Non-pigmented ciliary epithelial cell (primary cell): Measurements from ENCODE around the gene EN1.

Experiments used
- DNase-seq: peaks from one replicate; pipeline ENCODE4 v3.0.0-alpha.2; 2010; ENCODE audit warnings: low read depth

The EN1 gene

DNA sequence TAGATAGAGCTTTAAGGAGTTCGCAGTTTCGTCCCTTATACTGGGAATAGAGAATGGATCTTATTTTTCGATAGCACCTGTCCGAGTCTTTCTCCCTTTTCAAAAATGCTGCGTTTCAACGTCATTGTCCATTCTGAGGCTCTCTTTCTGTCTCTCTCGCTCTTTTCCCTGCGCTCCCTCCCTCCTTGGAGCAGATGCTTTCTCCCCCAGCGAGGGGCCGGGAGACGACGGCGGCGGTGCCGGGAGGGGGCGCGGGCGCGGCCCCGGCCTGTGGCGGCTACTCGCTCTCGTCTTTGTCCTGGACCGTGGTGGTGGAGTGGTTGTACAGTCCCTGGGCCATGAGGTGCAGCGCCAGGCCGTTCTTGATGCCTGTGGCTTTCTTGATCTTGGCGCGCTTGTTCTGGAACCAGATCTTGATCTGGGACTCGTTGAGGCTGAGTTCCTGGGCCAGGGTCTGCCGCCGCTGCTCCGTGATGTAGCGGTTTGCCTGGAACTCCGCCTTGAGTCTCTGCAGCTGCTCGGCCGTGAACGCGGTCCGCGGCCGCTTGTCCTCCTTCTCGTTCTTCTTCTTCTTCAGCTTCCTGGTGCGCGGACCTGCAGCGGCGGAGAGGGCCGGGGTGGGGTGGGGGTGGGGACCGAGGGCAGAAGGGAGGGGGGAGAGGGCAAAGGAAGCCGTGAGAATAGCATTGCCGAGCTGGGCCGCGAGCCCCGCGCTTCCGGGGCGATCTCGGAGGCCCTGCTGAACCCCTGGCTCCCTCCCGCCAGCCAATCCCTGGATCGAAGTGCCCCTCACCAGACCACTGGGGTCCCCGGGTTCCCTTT is 4.6 kb downstream of the EN1 start:
- DNase-seq, result no peak

DNA sequence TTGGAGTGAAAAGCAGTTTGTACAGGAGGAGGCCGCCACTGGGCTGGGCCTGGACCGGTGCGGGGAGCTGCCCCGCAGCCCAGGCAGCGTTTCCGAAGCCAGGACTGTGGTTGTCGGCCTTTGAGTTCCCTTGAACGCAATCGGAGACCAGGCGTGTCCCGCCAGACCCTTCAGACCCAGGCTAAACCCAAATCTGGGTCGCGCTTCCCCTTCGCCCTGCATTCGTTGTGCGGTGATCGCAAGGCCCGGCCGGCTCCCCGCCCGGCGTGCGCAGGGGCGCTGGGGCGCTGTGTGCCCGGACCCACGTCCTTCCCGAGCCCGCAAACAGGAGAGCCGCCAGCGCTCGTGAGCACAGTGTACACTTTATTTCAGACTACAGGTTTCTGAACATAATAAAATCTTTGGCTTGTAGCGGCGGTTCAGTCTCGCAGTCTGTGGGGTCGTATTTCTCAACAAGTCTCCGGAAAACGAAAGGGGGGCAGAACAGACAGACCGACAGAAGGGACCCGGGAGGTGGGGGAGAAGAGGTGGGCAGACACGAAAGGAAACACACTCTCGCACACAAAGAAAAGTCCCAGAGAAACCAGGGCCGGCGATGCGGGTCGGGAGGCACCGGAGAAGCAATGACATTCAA is 5.5 kb downstream of the EN1 start:
- no peak for DNase-seq

DNA sequence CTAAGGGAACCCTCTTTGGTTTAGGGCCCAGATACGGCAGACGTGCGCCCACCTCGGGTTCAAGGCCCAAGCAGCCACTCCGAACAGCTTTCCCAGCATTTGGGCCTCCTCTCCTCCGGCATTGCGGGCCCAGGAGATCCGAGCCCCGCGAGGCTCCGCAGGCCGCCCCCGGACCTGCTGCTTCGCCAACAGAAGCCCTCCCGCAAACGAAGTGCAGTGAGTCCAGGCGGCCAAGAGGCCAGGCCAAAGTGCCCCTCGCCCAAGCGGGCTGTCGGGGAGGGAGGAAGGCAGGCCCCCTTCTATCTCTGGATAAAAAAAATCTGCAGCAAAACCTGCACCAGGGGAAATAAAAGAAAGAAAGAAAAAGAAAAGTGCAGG is 6.0 kb downstream of the EN1 start:
- DNase-seq, result no peak

DNA sequence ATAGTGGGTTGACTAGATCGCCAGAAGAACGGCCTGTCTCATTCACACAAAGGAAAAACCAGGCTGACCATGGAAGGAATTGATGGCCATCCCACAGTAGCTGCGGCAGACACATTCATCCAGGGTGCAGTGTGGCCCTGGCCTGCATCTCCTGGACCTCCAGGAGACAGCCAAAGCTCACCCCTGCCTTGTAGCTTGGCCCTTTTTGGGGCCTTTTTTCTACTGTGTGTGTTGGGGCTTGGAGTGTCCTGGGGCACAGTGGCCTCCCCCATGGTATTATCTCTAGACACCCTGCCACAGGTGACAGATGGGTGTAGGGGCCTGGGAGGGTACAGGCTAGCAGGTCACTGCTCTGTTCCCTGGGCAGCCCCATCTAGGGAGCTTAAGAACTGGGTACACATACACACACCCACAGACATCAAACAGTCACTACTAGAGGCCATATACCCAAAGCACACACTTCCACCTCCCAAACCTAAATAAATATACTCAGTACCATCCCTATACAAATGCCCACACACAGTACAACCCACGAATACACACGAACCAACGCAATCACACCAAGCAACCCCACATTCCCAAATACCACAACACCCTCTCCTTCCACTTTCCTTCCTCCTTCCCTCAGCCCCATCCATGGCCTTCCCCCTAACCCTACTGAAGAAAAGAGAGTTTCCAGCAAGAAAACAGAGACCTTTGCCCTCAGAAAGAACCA is 8.6 kb downstream of the EN1 start:
- DNase-seq, result no peak

DNA sequence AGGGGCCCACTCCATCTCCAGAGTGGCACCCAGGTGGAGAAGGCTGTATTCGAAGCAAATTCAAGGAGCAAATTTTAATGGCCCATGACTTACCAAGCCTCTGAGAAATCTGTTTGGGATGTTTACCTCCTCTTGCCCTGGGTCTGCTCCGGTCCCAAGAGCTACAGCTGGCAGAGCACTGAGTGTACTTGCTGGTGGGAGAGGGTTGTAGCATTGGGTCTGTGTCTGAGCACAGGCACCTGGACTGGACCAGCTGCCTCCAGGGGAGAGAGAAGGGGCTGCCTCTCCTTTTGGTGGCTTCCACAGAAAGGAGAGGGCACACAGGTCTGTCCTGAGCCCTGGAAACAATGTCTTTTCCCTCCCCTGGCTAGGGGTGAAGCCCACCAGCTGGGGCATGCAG is 9.8 kb downstream of the EN1 start:
- DNase-seq, result no peak

DNA sequence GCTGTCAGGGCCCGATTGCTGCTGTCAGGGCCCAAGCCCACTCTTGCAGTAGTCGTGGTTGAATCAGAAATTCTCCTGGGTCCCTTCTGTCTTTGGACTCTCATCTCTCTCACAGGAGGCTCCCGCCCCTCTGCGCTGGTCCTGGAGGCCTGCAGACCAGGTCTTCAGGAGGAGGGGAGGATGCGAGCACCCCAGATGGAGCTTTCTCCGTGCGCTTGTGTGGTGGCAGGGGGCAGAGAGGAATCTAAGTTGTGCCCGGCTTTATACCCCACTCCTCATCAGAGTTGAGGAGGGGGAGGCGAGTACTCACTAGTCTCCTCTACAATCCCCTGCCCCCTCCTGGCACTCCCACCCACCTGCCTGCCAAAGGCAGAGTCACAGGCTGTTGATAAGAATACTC is 10.4 kb downstream of the EN1 start:
- DNase-seq, result no peak

DNA sequence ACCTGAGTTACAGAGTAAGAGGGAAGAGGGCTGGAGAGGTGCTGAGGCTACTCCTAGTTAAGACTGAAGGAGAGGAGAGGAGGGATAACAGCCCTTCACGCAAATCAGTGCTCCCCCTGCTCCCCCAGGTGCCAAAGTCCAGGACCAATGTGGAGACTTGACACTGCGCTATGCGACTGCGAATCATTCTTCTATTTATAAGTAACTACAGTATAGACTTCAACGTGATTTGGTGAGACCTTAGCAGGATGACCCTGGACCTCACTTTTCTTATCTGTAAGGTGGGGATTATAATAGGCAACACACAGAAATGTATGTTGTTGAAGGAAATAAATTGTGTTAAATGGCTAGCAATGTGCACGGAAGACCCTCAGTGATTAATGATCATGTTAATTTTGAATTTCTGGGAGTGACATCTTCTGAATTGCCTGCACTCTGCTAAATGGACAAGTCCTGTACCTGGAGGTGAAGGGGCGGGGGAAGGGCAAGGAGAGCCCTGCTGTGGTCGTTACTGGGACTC is 11.0 kb downstream of the EN1 start:
- no peak for DNase-seq

DNA sequence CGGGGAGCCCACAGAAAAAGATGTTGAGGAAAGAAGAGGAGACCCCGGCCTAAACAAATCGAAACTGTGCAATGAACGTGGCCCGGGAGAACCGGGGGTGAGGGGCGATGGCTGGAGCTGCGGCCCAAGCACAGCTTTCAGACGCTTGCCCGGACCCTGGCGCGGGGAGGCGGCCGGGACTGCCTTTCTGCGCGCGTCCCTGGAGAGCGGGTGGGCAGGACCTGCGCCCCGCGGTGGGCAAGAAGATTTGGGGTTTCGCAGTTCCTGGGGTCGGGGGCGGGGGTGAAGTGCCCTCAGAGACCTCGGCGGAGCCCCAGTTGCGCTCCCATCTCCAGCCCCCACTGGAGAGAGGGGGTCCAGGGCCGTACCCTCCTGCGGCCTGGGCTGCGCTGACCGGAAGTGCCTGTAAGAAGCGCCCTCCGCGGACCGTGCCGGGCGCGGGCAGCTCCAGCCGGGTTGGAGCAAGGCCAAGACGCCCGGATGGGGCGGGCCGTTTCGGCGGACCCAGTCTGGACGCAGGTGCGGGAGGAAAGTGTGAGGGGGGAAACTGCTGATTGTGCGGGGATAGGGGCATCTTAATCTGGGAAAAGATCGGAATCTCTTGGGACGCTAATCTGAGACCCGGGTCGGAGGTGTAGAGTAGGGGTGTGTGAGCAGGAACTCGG is 11.6 kb downstream of the EN1 start:
- no peak for DNase-seq

DNA sequence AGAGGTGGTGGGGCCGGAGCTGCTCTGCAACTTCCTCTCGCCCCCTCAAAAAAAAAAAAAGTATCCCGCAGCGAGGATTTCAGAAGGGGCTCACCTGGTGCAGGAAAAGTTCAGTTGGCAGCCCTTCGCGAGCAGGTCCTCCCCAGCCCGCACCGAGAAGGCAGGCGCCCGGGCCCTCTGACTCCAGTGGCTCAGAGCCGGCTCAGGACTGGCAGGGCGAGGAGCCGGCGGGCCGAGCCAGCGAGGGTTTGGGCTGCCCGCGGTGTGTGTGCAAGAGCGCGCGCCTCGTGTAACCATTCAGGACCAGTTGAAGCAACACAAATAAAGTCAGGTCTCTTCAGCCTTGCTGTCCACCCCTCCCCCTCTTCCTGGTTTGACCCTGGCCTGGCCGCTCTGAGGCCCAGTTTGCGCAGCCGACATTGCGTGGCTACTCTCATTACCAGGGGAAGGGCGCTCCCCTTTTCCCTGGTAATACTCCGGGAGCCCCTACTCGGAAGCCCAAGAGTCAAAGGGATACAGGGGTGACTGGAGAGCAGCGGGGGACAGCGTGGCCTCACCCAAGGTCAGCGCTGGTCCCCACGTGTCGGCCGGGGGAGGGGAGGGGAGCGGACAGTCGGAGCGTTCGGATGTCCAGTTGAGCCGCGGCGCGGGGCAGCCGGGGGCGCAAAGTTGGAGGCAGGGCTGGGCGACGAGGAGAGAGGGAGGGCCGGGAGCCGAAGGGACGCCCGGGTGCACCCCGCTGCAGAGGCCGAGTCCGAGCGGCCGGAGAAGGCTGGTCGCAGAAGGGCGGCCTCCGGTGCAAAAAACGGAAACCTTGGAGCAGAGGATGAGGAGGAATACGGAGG is 12.3 kb downstream of the EN1 start:
- DNase-seq, result no peak

DNA sequence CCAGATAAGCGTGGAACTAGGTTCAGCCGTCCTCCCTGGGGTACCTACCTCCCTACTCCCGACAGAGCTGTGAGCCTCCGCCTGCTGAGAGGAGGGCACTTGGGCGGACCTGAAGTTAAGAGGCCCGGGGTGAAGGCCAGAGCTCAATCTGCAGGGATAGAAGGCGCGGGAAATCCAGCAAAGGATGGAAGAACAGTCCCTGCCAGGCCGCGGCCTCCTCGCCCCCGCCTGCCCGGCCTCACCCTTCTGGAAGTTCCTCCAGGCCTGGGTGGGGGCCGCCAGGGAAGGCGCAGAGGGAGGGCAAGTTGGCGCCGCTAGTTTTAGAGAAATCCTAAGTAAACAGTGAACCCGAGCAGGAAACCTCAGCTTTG is 13.0 kb downstream of the EN1 start:
- no peak for DNase-seq

DNA sequence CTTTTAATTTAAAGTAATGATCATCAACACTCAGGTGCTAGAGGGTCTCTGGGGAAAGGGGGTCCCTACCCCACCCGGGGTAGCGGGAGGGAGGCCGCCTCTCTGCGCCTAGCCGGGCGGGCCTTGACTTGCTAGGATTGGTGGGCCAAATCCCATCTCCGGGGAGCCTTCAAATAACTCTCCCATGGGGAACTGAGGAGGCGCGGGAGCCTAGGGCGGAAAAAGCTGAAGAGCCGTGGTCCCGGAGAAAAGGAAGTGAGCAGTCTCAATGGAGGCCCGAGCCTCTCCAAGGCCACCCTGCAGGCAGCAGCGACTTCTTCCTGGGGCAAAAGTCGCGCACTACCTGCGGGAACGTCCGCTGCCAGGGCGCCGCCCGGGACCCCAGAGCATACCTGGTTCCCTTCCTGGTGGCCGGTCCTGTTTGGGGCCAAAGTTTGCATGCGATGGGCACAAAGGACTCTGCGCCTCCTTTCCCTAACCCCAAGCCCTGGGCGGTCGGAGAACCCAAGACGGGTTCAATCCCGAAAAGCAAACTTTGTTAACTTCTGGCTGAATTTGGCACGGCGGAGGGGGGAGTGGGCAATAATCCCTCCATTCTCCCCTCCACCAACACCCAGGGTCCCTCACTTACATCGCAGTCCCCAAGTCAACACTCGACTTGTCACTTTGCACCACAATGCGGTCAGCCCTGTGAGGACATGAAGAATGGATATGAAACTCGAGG is 13.6 kb downstream of the EN1 start:
- DNase-seq, result no peak

DNA sequence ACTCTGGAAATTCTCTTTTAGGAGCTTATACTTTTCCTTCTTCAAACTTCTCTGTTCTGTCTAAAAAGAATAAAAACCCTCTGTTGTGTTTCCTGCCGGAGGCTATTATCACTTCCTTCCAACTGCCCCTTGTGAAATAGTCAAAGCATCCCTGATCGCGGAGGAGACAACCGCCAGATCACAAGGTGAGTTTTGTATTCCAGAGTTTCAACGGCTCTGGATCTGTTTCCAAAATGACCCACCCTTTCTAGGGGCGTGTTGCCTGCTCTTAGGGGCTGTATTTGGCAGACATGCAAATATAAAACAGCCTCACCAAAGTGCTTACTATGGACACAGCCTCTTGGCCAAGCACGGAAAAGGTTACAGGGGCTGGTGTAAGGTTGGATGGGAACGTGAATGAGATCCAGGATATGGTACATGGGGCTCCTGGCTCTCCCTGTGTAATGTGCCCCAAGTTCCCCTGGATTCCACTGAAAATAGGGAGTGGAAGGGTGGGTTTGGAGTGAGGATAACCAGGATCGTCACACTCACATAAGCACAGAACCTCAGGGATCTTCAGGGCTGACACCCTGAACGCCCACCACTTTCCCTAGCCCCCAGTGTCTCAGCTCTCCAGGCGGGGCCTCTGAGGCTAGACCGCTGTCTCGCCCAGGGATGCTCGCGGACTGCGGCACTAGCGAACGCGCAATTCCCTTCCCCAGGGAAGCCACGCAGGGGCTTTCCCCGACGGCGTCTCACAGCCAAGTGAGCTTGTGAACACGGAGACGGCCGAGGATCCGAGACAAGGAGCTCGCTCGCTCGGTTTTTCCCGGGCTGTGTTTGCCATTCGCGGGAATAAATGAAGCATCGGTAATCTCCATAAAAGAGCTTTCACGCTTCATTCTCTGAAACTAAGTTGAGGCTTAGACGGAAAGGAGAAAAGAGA is 14.4 kb downstream of the EN1 start:
- no peak for DNase-seq

DNA sequence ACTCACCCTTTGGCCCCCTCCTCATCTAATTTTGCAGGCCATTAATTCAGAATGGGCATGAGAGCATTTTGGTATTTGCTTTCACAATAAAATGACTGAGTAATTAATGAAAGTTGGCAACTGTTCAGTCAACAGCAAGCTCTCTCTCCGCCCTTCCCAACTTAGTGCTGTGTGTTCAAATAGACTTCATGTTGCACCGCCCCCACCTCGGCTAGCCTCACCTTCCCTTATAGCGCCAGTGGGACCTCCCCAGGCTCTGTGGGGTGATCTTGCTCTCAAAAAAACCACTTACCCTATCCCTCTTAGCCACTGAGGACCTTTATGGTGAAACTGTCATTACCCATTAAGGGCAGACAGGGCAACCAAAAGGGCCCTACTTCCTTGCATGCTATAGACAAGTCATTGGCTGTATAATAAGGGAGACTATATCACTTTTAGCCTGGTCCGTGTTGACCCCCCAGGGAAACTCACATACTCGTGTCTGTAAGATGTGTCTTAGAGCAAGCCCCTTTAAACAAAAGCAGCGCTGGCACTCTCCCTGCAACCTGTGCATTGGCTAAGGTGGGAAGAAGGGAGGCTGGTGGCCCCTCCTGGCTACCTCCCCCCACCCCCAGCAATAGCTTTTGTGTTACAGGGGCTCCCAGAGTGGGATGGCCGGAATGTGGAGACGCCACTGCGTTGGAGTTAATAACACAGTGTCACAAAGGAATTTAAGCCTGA is 15.2 kb downstream of the EN1 start:
- DNase-seq, result no peak

DNA sequence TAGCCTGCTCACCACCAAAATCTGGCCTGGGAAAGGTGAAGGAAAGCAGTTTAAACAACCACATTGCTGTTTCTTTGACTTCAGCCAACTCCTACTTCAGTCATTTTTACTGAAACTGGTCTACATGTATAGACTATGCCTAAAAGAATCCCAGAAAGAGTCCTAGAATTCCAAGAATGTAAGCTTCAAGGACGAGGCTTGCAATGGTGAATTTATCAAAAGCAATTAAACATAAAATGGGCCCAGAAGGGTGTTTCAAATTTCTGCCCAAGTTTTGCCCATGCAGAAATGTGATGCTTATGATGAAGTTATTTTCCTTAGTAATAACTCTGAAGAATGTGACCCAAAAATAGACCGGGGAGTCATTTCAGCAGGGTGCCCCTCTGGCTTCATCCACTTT is 16.6 kb downstream of the EN1 start:
- DNase-seq, result no peak

DNA sequence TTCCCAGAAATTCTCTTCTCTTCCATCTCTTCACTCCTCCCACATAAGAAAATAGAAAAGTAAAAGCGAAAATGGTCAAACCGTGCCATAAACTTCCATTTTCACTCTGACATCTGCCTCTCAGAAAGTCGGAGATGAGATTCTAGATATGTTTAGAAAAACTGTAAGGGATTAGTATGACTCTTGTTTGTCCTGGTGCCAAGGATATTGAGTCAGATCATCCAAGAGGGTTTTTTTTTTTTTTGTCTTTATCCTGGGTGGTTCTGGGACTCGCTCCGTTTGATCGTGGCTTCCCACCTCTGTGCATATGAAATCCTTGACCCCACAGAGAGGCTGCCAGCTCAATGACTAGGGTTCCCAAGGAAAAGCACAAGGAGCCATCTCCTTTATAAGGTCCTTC is 17.3 kb downstream of the EN1 start:
- DNase-seq, result no peak

DNA sequence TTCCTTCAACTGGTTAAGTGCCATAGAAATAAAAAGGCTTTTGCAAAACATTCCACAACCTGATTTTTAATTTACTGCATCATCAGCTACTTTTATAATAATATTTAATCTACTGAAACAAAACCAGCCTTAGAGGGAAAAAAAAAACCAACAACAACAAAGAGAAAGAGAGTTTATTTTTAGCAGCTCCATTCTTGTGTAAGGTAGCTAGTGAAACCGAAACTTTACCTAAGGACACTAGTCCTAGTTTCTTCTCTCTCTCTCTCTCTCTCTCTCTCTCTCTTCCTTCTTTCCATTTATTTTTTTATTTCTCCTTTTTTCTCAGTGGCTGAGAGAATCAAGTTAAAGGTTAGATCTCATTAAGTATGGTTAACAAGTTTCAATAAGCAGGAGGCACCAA is 21.4 kb downstream of the EN1 start:
- DNase-seq, result no peak

DNA sequence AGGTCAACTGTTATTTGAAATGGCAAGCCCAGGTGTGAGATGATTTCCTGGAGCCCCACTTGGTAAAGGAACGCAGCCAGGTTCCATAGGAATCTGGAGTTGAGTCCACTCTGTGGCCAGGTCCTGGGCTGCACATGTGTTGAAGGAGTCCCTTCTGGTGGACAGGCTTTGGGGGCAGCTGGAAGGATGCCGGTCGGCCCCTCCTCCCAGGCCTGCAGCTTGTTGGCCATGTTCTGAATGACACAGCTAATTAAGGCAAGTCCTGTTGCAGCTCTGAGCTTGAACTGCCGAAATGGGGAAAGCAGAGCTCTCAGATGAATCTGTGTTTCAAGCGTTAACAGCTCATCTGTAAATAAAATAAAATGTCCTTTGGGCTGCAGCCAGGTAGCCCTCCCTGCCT is 23.8 kb downstream of the EN1 start:
- DNase-seq, result no peak

DNA sequence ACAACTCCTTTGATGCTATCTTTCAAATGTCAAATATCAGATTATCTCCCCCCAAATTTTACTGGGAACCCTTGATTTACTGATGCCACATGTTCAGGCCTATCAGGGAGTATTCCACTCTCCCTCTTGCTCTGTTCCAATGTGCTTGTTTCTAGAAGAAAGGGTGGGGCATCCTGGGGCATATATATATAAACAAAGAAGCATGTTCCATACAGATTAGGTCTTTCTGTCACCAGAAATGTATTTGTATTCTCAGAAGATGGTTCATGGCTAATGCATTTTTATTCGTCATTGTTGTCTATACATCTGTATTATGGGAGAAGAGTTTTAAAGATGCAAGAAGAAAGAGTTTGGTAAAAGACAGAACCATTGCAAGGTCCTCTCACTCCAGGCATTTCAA is 24.9 kb downstream of the EN1 start:
- DNase-seq, result no peak

DNA sequence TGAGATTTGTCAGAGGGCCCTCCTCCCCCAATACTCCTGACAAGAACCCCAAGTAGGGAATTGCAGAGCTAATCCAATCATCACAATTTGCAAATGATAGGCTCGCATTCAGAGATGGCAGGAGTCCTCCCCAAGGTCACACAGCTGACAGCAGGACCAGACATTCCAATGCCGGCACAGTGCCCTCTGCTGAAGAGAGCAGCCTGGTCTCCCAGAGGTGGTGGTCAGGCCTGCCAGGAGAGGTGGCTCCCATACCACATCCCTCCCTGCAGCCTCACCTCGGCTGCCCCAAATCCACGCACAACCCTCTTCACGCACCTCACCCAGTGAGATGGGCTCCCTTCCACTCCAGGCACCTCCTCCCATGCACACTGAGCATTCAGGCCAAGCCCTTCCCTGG is 25.4 kb downstream of the EN1 start:
- no peak for DNase-seq
